ENCODE data around the gene CTSZ.
A peak's percentile ranks its signal among the peaks of the same experiment; 100 is the strongest.
"Not testable (repeated sequence)": the region's sequence is repeated elsewhere in the genome, so short reads cannot be mapped to it uniquely, and the experiment has no call there.

CTSZ gene

DNA sequence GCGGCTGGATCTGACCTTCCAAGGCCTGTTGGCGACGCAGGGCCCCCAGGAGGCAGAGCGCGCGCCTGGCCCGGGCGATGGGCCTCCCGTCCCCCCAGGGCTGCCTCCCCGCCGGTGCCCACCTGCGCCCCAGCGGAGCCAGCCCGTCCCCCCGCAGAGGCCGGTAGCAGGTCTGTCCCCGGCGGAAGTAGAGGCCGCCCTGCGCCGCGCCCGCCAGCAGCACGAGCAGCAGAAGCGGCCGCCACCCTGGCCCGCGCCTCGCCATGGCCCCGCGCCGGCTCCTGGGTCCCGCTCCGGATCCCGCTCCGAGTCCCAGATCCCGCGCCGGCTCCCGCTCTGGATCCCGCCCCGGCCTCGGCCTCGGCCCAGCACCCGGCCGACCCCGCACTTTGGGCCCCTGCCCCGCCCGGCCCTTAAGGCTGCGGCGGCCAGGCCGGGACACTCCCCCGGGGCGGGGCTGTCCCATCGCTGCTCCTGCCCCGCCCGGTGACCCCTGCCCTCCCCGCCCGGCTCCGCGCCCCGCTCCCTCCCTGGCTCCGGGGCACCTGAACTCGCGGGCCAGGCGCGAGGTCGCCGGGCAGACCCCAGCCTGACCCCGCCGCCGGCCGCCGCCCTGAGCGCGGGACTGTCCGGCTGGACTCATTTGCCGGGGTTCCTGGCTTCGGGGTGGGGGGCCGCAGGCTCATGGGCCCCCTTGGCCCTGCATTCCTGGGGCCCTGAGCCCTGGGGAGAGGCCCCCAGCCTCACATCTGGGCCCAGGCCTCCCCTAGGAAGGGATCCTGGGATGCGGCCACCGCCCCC lies at the start of gene CTSZ:
CTSZ (minus strand) TSS at position 391 of the 801 bp plus-strand sequence; CDS start at position 265, 126 bp downstream.
- no peak for DNase-seq

DNA sequence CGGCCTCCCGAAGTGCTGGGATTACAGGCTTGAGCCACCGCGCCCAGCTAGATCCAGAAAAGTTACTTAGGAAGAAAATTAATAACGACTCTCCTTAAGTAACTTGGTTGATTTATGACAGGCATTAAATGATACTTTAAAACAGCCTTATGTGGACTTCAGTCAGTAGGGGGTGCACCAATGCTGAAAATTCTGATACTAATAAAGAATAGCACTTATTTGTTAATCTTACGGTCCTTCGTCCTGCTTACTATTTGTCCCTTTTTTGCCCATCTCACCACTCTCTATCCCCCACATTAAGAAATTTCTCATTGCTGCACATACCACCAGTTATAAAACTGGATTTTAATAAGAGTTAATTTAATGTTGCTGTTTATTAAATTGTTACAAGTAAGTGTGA lies 48.2 kb upstream of the CTSZ start:
- no peak for DNase-seq

DNA sequence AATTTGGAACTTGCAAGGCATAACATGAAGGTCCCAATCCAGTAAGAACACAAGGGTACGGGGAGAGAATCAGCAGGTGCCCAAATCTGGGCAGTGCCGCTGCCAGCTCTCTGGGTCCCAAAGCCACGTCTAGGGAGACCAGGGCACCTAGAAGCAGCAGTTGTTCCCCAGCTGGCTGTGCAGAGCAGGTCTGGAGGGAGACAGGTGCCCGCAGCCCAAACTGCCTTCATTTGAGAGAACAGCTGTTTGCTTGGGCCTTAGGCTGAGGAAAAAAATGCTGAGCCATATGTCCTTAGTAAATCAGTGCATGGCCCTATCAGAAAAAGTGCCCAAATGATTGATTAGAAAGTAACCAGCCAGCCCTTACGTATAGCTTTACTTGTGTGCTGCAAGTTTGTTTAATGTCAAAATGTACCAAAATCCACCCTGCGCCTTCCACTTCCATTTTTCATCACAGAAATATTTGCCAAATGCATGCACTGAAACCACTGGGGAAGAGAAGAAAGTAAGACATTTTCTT lies 44.7 kb upstream of the CTSZ start:
- DNase-seq = no peak

DNA sequence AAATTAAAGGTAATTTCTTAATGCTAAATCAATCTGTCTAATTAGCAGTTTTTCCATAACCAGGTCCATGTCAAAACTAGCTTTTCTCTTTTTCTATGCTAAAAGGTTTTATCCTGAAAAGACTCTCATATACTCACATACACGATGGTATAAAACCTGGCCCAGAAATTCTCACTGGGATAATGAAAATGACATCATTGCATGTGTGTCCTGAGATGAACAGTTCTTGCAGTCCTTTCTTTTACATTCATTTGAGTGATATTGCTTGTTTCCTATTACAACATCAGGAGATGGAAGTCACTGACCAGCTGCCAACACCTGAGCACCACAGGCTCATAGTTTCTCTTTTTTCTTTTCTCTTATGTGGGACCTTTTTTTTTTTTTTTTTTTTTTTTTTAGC lies 43.4 kb upstream of the CTSZ start:
- no peak for DNase-seq

DNA sequence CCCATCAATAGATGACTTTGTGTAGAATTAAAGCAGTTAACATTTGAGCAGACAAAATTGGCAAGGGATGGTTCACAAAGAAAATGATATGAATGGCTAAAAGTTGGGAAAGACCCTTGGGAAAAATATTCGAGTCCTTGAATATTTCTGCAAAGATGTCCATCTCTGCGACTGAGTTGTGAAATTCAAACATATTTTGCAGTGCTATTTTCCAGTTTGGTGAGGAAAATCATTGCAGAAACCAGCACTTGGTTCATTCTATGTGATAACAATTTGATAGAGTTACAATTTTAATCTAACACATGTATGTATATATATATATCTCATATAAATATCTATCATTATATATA lies 41.6 kb upstream of the CTSZ start:
- DNase-seq = no peak

DNA sequence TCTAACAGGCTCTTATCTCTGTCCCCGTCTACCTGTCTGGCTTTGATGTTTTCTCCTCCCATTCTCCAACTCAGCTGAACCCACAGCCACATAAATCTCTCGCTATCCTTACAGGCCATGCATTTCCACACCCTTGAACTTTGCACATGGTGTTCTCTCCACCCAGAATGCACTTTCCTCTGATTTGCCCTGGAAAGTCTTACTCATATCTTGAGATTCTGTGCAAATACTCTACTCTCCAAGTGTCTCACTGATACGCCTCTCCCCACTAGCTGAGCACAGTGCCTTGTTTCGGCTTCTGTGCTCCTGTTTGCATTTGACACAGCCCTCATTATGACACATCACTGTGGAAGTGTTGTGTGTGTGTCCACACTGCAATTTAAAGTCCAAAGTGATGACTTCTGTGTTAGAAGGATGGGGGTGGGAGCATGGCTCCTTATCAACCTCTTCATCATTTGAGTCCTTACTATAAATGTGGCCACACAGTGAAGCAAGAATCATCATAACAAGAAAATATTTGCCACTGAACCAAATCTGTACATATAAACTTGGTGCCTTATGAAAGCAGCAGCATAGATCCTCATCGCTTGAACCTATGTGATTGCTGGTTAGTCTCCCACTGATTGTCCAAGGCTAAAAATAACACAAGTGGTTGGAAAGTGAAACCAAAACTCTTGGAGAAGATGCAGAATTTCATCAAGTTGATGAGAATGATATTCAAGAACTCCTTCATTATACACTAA lies 41.1 kb upstream of the CTSZ start:
- no peak for DNase-seq

DNA sequence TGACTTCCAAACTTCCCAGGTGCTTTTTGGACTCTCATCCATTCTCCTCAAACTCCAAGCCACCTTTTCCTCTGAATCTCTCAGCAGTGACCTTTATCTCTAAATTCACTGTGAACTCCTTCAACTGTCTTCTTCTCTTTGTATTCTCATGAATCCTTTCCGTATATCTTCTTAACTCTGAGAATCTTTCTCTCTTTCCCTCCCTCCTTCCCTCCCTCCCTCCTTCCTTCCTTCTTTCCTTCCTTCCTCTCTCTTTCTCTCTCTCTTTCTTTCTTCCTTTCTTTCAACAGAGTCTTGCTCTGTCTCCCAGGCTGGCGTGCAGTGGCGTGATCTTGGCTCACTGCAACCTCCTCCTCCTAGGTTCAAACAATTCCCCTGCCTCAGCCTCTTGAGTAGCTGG lies 39.8 kb upstream of the CTSZ start:
- DNase-seq = no peak

DNA sequence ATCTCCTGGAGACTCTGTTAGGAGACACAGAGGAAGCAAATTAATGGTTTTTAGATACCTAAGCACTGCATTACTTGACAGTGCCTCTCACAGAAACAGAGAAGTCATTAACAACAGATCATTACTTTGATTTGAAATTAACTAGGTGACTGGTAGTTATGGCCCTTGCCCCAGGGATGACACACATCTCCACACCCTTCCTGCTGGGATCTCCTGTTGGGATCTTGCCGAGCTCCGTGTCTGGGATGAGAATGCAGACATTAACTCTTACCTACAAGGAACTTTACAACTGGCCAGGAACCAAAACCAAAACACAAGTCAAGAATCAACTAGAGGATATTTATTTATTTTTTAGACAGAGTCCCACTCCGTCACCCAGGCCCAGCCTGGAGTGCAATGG lies 37.7 kb upstream of the CTSZ start:
- no peak for DNase-seq

DNA sequence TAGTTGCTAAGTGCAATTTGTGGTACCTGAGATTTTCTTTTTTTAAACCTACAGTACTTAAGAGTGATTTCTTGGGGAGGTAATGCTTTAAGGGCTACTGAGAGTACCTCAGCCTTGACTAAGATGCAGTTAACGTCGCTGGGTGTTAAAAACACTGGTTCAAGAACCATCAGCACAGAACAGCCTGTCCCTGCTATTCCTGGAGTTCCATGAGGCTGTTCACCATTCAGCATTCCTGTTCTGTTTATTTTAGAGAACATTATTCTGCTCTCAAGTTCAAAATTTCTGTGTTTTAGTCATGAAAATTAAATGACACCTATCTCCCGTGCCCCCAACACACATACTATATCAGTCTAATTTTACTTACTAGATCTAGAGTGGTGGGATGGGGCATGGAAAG lies 37.2 kb upstream of the CTSZ start:
- DNase-seq = no peak

DNA sequence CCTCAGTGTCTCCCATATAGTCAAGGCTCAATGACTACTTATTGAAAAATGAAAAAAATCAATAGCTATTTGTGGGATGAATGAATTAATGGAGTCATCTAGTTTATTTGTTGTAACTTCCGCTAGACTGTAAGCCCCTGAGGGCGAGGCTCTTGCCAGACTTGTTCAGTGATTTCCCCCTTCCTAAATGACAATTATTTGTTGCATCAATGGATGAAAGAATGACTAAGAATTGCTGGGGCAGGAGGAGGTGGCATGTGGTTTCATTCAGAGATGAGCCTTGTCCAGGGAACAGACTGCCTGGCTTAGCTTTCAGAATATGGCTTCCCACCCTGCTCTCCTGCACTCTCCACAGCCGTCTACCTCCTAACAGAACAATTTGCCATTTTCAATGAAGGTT lies 36.6 kb upstream of the CTSZ start:
- DNase-seq = no peak

DNA sequence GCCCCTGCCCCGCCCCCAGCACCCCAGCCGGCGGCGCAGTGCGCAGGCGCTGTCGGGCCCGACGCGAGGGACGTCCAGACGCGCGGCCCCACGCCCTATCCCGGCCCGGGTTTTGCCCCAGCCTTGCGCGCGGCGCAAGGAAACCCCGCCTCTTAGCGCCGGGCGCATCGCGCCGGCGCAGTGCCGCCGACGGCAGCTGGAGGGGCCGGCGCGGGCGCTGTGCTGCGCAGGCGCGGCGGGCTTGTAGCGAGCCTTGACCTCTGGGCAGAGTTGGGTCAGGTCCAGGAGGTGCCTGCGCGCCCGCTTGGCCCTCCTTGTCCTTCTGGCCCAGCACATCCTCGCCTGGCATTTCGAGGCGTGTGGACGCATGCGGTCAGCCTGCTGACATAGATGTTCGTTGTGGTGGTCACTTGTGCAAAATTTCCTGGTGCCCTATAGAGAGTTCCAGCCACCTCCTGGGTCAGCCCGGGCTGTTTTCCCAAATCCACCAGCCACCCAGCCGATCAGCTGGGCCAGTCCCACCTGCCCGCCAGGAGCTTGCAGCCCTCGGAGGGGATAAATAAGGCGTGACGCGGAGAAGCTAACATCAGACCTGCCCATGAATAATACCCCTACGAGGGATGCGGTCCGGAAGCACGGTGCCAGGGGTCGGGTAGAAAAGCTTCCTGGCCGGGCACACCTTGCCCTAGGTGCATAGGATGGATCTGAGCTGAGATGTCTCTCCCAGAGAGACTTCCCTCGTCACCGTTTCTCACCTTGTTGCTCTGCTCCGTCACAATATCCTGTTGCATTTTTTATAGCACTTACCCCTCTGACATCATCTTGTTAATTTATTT lies 36.0 kb upstream of the CTSZ start:
- peak; percentile 88 for DNase-seq

DNA sequence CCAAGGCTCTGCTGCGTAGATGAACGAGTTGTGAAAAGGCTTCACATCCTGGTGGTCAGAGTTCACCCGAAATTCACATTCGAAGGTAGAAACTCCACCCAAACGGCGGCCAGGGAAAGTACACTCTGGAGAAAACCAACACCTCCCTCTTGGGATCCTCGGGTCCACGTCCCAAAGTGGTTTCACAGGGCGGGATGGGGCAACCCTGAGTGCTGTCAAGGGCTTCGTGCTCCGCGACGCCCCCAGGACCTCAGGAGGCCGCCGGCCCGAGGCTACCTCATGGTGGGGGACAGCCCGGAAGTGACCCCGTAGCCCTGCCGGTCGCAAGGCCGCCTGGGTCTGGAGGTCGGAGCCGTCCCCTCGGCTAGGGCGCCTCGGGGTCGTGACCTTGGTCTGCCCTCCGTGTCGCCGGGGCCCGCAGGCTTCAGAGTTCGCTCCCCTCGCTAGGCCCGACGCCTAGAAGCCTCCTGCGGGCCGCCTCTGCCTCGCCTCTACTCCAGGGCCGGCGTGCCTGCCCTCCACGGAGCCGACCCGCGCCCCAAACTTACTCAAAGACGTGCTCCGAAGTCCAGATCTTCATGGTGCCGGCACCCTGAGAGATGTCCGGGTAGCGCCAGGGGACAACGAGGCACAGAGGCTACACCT lies 35.2 kb upstream of the CTSZ start, which contains the start of gene PRELID3B:
PRELID3B (minus strand) TSS at position 636 of the 645 bp plus-strand sequence; CDS start at position 580, 56 bp downstream.
- DNase-seq = no peak

DNA sequence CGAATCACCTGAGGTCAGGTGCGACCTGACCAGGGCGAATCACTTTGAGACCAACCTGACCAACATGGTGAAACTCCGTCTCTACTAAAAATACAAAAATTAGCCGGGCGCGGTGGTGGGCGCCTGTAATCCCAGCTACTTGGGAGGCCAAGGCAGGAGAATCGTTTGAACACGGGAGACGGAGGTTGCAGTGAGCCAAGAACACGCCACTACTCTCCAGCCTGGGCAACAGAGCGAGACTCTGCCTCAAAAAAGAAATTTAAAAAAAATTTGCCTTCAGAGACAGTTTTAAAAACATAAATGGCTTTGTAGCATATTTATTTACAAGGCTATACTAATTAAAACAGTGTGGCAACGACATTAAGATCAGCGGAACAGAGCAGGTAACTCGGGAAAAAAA lies 34.4 kb upstream of the CTSZ start:
- DNase-seq = not testable (repeated sequence)

DNA sequence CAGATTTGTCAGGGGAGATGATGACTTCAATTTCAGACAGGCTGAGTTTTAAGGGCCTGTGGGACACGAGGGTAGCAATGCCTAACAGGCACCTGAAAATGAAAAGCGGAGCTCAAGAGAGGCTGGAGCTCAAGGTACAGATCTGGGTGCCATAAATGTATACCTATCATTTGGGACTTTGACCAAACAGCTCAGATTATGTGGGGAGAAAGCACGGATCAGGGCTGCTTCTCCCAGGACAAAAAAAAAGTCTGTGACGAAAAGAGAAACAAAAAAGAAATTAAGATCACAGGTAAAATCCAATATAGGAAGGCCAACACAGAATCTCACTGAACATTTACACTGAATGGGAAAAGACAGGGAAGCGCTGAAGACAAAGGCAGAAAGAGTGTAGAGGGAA lies 33.6 kb upstream of the CTSZ start:
- DNase-seq = no peak

DNA sequence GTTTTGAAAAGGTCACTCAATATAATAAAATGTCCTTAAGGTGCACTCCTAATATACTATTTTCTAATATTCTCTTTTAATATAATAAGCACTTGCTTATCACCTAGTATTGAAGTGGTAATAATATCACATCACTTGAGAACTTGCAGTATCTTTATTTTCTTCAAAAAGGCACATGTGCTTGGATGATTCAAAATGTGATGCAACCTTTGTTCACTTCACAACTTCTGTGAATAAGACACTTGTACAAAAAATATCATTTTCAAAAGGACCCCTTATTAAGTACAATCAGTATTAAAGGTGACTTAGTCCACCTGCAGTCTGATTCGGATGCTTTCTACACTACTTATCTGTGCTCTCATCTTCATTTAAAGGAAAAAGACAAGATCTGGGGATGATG lies 32.2 kb upstream of the CTSZ start:
- no peak for DNase-seq

DNA sequence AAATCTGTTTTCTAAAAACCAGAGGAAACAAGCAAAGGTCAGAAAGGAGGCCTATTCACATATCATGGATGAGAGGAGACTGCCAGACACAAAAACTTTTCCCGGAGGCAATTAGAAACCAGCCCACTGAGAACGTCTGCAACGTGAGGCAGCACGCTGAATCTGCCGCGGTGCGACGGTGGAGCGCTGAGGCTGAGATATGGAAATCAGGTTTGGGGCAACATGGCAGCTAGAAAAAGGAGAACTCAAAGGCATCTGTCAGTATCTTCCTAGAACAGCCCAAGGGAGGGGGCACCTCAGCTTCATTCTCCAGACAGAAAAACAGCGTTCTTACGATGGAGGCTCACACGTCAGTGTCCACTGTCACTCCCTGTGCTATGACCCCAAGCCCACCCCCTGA lies 30.3 kb upstream of the CTSZ start:
- DNase-seq = no peak

DNA sequence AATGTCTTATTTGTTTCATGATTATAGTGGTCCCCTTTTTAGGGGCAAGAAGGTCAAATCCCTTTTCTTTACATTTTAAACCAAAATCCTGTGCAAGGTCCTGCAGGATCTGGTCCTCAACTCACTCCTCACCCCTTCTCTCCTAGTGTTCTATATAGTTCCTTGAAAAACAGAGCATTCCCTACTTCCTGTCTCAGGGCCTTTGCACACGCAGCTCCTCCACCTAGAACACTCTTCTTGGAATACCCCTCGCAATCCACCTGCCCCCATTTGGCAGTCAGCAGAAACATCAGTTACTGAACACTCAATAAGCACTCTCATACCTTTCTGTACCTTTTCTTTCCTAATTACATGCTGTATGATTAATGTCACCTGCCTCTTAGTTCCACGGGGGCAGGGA lies 28.3 kb upstream of the CTSZ start:
- no peak for DNase-seq

DNA sequence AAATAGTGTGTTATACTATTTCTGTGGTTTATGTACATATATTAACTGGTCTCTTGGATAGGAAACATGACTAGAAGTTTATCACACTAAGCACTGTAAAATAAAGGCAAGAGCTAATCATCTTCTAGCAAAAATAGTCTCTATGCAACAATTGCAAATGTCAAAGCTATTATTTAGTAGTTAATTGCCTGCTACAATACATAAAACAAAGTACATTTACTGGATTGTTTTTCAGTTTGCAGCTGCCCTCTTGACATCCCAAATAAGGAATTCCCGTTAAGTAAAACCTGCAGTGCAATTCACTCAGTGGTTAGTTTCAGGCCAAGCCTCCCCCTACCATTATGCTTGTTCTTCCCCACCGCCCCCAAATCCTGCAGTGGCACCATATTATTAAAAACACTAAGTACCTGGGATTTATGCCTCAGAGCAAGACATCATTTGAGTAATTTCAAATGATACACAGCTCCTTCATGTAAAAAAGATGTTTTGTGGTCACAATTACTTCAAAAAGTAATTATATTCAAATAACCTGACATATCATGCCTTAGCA lies 26.6 kb upstream of the CTSZ start:
- DNase-seq = no peak

DNA sequence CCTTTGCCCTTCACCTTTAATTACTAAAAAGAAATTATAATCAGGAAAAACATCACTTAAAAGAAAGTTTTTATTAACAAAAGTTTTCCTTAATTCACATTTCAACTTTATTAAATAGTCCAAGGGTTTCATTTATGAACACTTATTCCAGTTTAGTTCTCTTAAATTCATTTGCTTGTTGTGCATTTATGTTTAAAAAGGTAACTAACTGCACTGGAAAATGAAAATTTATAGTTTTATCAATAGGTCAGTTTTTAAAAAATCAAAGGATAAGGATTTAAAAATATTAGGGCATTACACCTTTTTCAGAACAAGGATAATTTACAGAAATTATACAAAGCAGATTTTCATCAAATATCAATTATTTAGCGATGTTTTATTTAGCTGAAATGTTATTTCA lies 26.0 kb upstream of the CTSZ start:
- DNase-seq = no peak

DNA sequence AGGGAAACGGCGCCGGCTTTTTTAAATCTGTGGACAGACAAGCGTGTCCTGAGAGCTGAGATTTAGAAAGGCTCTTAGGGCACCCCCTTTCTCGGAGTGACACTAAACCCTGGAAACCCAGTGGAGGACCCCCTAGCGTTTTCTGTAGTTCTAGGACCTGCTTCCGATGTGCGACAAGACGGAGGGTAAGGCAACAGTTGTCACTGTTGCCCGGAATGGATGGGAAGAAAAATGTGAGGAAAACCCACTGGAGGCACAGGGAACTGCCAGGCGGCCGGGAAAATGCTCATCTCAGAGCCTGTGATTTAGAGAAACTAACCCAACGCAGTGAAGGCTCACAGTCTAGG lies 25.6 kb upstream of the CTSZ start:
- no peak for DNase-seq

DNA sequence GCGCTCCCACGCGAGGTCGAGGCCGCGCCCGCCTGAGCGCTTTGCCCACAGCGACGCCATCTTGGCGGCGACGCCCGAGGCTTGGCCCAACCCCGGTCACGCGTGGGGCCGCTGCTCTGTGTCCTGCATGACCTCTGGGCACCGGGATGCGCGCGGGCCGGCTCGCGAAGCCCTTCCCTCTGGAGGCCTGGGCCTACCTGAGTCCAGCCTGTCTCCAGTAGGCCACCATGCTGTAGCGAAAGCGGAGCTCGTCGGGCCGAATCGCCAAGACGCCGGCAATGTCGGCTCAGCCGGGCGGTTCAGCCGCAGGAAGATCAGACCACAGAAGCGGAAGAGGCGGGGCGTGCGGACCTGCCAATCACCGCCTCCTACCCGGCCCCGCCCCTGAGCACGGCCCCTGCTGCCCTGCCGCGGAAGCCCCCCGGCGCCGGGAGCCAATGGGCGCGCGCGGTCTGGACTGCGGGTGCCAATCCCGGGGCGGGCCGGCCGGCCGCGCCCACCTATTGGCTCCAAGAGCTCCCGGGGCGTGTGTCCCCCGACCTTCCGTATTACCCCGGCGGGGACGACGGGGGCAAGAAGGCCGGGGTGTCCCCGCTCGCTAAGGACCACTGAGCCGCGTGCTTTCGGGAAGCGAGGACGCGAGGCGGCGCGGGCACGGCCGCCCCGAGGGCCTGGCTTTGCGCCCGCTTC lies 25.1 kb upstream of the CTSZ start, which contains the start of gene ATP5F1E:
ATP5F1E (minus strand) TSS at position 313 of the 690 bp plus-strand sequence; CDS start at position 229, 84 bp downstream.
- DNase-seq = peak; percentile 94

DNA sequence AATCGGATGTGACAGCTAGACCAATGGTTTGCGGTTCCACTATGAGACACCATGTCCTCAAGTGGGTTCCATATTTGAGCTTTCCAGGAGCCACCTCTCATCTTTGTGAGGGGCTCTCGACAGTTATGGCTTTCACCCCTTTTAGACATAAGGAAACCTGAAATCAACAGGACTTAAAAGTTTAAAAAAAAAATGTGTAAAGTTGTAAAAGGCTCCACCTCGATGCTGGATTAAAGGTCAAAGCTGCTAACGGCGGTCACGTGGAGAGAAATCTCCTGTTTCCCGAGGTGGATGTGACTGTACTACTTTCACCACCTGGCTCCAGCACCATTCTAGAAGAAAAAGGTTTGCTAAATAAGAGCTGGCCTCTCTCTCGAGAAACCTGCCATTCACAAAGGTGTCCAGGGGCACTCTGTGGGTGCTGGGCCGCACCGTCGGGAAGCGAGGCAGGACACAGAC lies 24.5 kb upstream of the CTSZ start:
- DNase-seq = no peak

Data from NCI-H1436 (cell line).